GM13976 (cell line): ENCODE measurements around the gene NAXD.
"Not testable (repeated sequence)": the region's sequence is repeated elsewhere in the genome, so short reads cannot be mapped to it uniquely, and the experiment has no call there.

Experiments used
- DNase-seq: peaks from one replicate; pipeline ENCODE4 v3.0.0; 2012; ENCODE audit warnings: low spot score
- CTCF ChIP-seq: IDR thresholded peaks from 2 replicates; pipeline ENCODE4 v1.5.1; 2012; ENCODE audit warnings: borderline replicate concordance, mild to moderate bottlenecking; ENCODE audit not compliant: insufficient read depth; ENCODE audit errors: extremely low read depth, missing control alignments, control extremely low read depth
- in situ Hi-C: fragments of 300-500 bp; cut with MboI; formaldehyde crosslinking; loops from one replicate; pipeline ENCODE4 v1.12.0; 2022; ENCODE audit warnings: low sequenced_read_pairs, mixed read lengths, inconsistent platforms; ENCODE audit not compliant: unreplicated experiment

The NAXD gene

GRCh38 chr13:110627761-110628476, 12.6 kb downstream of the NAXD start:
- TF ChIP-seq CTCF, result no peak
- no peak for DNase-seq
- in situ Hi-C loops, result no loop called here

GRCh38 chr13:110628477-110628793, 13.1 kb downstream of the NAXD start:
- no peak for DNase-seq
- TF ChIP-seq CTCF, result no peak
- in situ Hi-C loops, result no loop called here

GRCh38 chr13:110628952-110629701, 13.8 kb downstream of the NAXD start:
- DNase-seq, result no peak
- in situ Hi-C loops, result no loop called here
- TF ChIP-seq CTCF, result no peak

- TF ChIP-seq CTCF, result no peak
- no peak for DNase-seq
- in situ Hi-C loops, result no loop called here
These were observed 14.4 kb downstream of the NAXD start for GRCh38 chr13:110629735-110630134.

- in situ Hi-C loops, result no loop called here
These were observed 15.3 kb downstream of the NAXD start for GRCh38 chr13:110630566-110631119.

GRCh38 chr13:110632255-110632654, 16.9 kb downstream of the NAXD start:
- in situ Hi-C loops, DNase-seq: not testable (repeated sequence)

More at GRCh38 chr13:110630566-110631119, 15.3 kb downstream of the NAXD start:
- no peak for TF ChIP-seq CTCF
- no peak for DNase-seq

GRCh38 chr13:110633776-110634175, 18.4 kb downstream of the NAXD start:
- in situ Hi-C loops, result no loop called here
- DNase-seq, result no peak
- TF ChIP-seq CTCF, result no peak
